GM19240 (cell line): Measurements from ENCODE around the gene DCAF7.

Source experiments
- DNase-seq: peaks from one replicate; pipeline ENCODE4 v3.0.0; 2011; ENCODE audit warnings: low spot score; ENCODE audit not compliant: insufficient read length

Gene DCAF7

GRCh38 chr17:63588797-63589196 lies 38.5 kb downstream of the DCAF7 start:
- DNase-seq: no peak

GRCh38 chr17:63589646-63590045 lies 39.4 kb downstream of the DCAF7 start:
- no peak for DNase-seq

GRCh38 chr17:63592797-63593196 lies 42.5 kb downstream of the DCAF7 start:
- no peak for DNase-seq

GRCh38 chr17:63595132-63595531 lies 44.9 kb downstream of the DCAF7 start:
- DNase-seq: no peak

GRCh38 chr17:63596856-63597586 lies 46.7 kb downstream of the DCAF7 start:
- no peak for DNase-seq

GRCh38 chr17:63598281-63598680 lies 48.0 kb downstream of the DCAF7 start:
- no peak for DNase-seq

GRCh38 chr17:63600569-63601438 lies 50.5 kb downstream of the DCAF7 start, which contains the start of gene TACO1:
TSS of gene TACO1 (plus strand) at chr17:63600895. CDS start at chr17:63601084, 189 bp downstream.
- DNase-seq: peak; percentile 50

GRCh38 chr17:63601439-63602371 lies 51.4 kb downstream of the DCAF7 start:
- no peak for DNase-seq

- DNase-seq: no peak
Measured at GRCh38 chr17:63609816-63610573, 59.7 kb downstream of the DCAF7 start.

GRCh38 chr17:63610854-63611253 lies 60.6 kb downstream of the DCAF7 start:
- DNase-seq: no peak

- DNase-seq: no peak
Measured at GRCh38 chr17:63611354-63611753, 61.1 kb downstream of the DCAF7 start.

- DNase-seq: no peak
Measured at GRCh38 chr17:63613663-63614062, 63.4 kb downstream of the DCAF7 start.

- DNase-seq: no peak
Measured at GRCh38 chr17:63621229-63621683, 71.0 kb downstream of the DCAF7 start.

GRCh38 chr17:63621684-63622573 lies 71.7 kb downstream of the DCAF7 start, which contains the start of gene MAP3K3:
TSS of gene MAP3K3 (plus strand) at chr17:63622417. CDS start at chr17:63622760, 343 bp downstream.
- peak; percentile 97 for DNase-seq

GRCh38 chr17:63622574-63623390 lies 72.5 kb downstream of the DCAF7 start:
- DNase-seq: peak; percentile 42

GRCh38 chr17:63623786-63624530 lies 73.7 kb downstream of the DCAF7 start:
- no peak for DNase-seq

- DNase-seq: no peak
Measured at GRCh38 chr17:63624531-63624880, 74.2 kb downstream of the DCAF7 start.
